ENCODE results near the gene KRTAP21-3.

Gene KRTAP21-3

DNA sequence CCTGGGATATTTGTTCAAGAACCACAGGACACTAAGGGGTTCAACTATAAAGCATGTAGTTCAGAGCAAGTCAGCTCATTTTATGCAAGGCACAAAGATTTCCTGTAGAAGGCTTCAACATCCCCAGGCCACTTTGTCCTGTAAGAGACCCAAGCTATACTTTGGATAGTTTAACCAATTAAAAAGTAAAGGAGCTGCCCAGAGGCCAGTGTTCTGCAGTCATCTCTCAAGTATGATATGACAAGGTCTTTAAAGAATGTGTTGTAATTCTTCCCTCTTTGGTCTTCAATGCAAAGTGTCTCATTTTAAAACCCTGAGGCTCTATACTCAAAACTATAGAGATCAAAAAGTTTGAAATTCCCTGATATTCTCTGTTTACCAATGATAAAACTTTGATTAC lies 41.8 kb downstream of the KRTAP21-3 start:
- no peak for DNase-seq (ENCODE audit: low read depth, low spot score)
- TF ChIP-seq, protein P1, sequence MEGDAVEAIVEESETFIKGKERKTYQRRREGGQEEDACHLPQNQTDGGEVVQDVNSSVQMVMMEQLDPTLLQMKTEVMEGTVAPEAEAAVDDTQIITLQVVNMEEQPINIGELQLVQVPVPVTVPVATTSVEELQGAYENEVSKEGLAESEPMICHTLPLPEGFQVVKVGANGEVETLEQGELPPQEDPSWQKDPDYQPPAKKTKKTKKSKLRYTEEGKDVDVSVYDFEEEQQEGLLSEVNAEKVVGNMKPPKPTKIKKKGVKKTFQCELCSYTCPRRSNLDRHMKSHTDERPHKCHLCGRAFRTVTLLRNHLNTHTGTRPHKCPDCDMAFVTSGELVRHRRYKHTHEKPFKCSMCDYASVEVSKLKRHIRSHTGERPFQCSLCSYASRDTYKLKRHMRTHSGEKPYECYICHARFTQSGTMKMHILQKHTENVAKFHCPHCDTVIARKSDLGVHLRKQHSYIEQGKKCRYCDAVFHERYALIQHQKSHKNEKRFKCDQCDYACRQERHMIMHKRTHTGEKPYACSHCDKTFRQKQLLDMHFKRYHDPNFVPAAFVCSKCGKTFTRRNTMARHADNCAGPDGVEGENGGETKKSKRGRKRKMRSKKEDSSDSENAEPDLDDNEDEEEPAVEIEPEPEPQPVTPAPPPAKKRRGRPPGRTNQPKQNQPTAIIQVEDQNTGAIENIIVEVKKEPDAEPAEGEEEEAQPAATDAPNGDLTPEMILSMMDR (IDR thresholded peaks at IDR 0.05; ENCODE audit: insufficient read depth, low read length, missing control alignments): no peak
- POLR2A ChIA-PET: no interaction called here
- CTCF ChIA-PET: no interaction called here
- no peak overlapping the region for H3K4me3 ChIP-seq (ENCODE audit: low read depth, low read length)

DNA sequence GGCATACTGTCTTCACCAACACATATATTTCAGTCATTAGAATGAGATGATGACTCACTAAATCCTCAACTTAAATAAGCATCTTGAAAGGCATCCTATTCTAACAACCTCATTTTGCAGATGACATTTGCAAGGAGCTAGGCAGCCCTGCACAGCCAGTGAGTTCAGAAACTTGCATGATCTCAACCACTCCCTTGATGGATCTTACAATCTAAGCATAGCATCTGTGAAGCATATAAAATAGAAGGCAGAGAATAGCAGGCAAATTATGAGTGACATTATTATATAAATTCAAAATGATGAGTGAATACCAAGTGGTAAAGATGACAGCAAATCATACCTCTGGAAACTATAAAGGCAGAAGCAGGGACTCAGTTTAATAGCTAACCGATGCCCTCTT lies 44.3 kb downstream of the KRTAP21-3 start:
- ChIA-PET CTCF (no interaction called here), POLR2A (no interaction called here)
- no peak for DNase-seq (ENCODE audit: low read depth, low spot score)

DNA sequence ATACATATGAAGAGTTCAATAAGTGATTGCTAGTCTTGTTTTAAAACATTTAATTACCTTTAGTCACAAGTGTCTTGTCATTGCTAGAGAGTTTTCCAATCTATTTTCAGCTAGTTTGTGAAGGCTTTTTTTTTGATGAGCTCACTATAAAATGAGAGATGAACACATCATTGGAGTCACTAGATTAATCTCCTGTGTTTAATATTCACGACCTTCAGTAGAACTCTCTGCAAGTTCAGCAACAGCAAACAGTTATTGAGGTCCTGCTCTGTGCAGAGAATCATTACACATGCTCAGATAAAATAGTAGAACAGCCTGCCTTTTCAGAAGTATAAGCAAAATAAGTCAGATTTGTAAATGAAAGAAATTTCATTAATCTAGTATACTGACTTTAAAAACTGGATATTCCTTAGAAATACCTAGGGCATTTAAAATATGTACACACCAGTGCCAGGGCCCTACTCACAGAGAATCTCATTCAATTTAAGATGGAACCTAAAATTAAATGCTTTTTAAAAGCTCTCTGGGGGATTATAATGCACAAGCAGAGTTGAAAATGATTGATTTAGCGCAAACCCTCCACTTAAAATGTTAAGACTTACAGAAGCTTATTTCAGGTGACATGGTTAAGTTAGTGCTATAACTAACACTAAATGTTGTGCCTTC lies 45.5 kb downstream of the KRTAP21-3 start:
- ChIA-PET POLR2A (no interaction called here), CTCF (no interaction called here)
- no peak for DNase-seq (ENCODE audit: low read depth, low spot score)
- TF ChIP-seq, protein P1 (IDR thresholded peaks at IDR 0.05; ENCODE audit: insufficient read depth, low read length, missing control alignments): no peak
- H3K4me3 ChIP-seq (ENCODE audit: low read depth, low read length): no peak overlapping the region

More for the DNA sequence above, 44.3 kb downstream of the KRTAP21-3 start:
- TF ChIP-seq, protein P1 (IDR thresholded peaks at IDR 0.05; ENCODE audit: insufficient read depth, low read length, missing control alignments): no peak
- H3K4me3 ChIP-seq (ENCODE audit: low read depth, low read length): no peak overlapping the region

DNA sequence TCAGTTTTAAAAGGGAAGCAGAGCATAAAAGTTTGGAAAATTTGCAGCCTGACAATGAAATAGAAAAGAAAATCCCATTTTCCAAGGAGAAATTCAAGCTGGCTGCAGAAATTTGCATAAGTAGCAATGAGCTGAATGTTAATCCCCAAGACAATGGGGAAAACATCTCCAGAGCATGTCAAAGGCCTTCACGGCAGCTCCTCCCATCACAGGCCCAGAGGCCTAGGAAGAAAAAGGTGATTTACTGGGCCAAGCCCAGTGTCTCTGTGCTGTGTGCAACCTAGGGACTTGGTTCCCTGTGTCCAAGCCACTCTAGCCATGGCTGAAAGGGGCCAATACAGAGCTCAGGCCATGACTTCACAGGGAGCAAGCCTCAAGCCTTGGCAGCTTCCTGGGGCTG lies 49.8 kb downstream of the KRTAP21-3 start:
- no peak for DNase-seq (ENCODE audit: low read depth, low spot score)
- POLR2A ChIA-PET: no interaction called here
- no peak overlapping the region for H3K4me3 ChIP-seq (ENCODE audit: low read depth, low read length)
- TF ChIP-seq, protein P1 (IDR thresholded peaks at IDR 0.05; ENCODE audit: insufficient read depth, low read length, missing control alignments): no peak
- CTCF ChIA-PET: no interaction called here

All from AG04449 (cell line).